Urinary bladder (tissue), 4 donors: ENCODE measurements around the gene LPIN3. TPM values are rescaled to one million over a fixed set of nuclear protein-coding genes. Genes with fewer than 3 reads are reported as not detected.

Experiments
- DNase-seq: peaks from one replicate; pipeline ENCODE4 v3.0.0-alpha.2; 2015; ENCODE audit errors: extremely low spot score
- H3K27ac ChIP-seq: one replicate; pipeline ENCODE4 v1.5.1; 2013; ENCODE audit warnings: low read depth, mild to moderate bottlenecking, moderate library complexity
- H3K36me3 ChIP-seq: one replicate; pipeline ENCODE4 v1.6.1; 2013; ENCODE audit warnings: mild to moderate bottlenecking, moderate library complexity; ENCODE audit not compliant: insufficient read depth
- H3K4me1 ChIP-seq: one replicate; pipeline ENCODE4 v1.6.1; 2013; ENCODE audit warnings: mild to moderate bottlenecking, moderate library complexity; ENCODE audit not compliant: insufficient read depth
- H3K4me3 ChIP-seq: one replicate; pipeline ENCODE4 v1.5.1; 2013; ENCODE audit warnings: low read depth, low read length
- WGBS: extraction: QIAGEN DNeasy Blood & Tissue Kit; methylation state at CpG from one replicate; pipeline ENCODE4 v1.1.7; 2013; 5-methylcytosine and 5-hydroxymethylcytosine counted together
- polyA plus RNA-seq: library from polyadenylated mRNA; stranded (reverse); fragments of 200-250 nt; gene quantifications from one replicate; pipeline ENCODE4 v1.2.3, GENCODE V29; 2013
- total RNA-seq: library from RNA; depleted of rRNA; stranded (reverse); fragments of >200 nt; gene quantifications from one replicate; pipeline ENCODE4 v1.2.3, GENCODE V29; 2014
- donor health status: healthy with polysubstance abuse.
- donor health status: healthy.

The LPIN3 gene, protein sequence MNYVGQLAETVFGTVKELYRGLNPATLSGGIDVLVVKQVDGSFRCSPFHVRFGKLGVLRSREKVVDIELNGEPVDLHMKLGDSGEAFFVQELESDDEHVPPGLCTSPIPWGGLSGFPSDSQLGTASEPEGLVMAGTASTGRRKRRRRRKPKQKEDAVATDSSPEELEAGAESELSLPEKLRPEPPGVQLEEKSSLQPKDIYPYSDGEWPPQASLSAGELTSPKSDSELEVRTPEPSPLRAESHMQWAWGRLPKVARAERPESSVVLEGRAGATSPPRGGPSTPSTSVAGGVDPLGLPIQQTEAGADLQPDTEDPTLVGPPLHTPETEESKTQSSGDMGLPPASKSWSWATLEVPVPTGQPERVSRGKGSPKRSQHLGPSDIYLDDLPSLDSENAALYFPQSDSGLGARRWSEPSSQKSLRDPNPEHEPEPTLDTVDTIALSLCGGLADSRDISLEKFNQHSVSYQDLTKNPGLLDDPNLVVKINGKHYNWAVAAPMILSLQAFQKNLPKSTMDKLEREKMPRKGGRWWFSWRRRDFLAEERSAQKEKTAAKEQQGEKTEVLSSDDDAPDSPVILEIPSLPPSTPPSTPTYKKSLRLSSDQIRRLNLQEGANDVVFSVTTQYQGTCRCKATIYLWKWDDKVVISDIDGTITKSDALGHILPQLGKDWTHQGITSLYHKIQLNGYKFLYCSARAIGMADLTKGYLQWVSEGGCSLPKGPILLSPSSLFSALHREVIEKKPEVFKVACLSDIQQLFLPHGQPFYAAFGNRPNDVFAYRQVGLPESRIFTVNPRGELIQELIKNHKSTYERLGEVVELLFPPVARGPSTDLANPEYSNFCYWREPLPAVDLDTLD
- total RNA-seq (4.7 TPM), polyA plus RNA-seq (10.8 TPM)

DNA sequence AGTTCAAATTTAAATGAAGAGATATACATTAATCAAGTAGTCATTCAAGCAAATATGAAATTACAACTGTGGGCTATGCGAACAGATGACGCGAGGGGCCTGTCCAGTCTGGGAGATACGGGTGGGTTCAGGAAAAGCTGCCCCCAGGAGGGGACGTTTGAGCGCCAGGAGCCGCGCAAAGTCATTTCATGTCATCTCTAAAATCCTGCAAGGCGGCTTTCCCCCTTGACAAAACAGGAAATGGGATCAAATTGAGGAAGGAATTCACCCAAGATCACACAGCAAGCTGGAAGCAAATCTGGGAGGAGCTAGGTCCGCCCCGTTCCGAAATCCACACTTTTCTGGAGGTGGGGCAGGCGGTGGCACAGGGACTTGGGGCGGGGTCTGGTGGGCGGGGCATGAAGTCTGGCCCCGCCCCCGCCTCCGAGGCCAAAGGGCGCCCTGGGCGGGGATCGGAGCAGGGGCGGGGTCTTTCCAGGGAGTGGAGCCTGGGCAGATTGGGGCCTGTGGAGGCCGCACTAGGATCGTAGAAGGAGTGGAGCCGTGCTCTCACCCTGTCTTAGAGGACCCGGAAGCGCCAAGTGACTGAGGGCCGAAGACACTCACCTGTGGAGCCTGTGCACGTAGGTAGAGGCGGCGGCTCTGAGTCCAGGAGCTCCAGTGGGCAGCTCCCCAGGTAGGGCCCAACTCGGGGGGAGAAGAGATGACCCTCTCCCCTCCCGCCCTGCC lies at the start of gene LPIN3:
LPIN3 (plus strand) TSS at position 495 of the 729 bp plus-strand sequence. CDS start 4,983 bp downstream, outside the sequence.
- WGBS: 15% methylated on average over 33 of the region's 33 CpGs
- no peaks in the 10 kb centered on the region for H3K36me3 ChIP-seq
- peak within 1 kb of the TSS; percentile 51 for H3K27ac ChIP-seq
- DNase-seq: peak; percentile 67
- peak within 1 kb of the TSS; percentile 28 for H3K4me3 ChIP-seq
- H3K4me1 ChIP-seq: peaks cover 1% of the 10 kb centered on the region

DNA sequence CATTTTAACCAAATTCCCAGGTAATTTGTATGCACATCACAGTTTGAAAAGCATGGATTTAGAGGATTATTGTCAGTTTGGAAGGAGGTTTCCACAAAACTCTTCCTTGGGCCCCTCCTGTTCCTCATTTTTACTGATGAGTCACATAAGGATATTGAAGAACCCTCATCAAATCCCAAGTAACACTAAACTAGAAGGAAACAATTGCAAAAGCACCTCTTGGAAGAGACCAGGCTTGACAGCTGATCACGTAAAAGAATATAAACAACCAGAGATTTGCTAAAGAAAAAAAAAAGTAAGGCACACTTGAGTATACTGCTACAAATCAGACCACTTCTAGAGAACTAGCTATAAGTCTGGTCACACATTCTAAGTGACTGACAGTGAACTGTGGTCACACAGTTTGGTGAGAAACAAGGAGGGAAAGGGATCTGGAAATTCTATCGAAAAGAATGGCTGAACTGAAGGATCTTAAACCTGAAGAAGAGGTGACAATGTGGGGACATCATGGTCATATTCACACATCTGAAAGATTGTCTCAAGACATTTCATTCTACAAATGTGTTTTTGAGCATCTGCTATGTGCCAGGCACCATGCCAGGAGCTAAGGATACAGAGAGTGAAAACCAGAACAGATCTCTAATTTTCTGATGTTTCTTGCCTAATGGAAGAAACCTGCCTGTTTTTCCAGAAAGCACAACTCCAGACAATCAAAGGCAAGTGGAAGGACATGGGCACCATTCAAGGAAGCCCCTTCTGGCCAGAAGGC lies 47.2 kb upstream of the LPIN3 start:
- Histone ChIP-seq H3K4me3 (no peak overlapping the region), H3K4me1 (peaks cover 3% of the 10 kb centered on the region), H3K27ac (peak overlapping the region; percentile 41), H3K36me3 (no peaks in the 10 kb centered on the region)
- no peak for DNase-seq
- WGBS: 53% methylated on average over 2 of the region's 2 CpGs

- no peak for DNase-seq
- Histone ChIP-seq H3K36me3 (no peaks in the 10 kb centered on the region), H3K4me1 (no peaks in the 10 kb centered on the region), H3K27ac (no peak overlapping the region), H3K4me3 (no peak overlapping the region)
- WGBS: 89% methylated on average over 3 of the region's 3 CpGs
These were observed 40.7 kb upstream of the LPIN3 start for GRCh38 chr20:41299899-41300298.

- Histone ChIP-seq H3K4me1 (no peaks in the 10 kb centered on the region), H3K4me3 (no peak overlapping the region), H3K36me3 (no peaks in the 10 kb centered on the region), H3K27ac (no peak overlapping the region)
- no peak for DNase-seq
- WGBS: 80% methylated on average over 3 of the region's 3 CpGs
These were observed 40.2 kb upstream of the LPIN3 start for GRCh38 chr20:41300383-41300782.

GRCh38 chr20:41300886-41301285 lies 39.7 kb upstream of the LPIN3 start:
- no peak overlapping the region for H3K4me3 ChIP-seq
- H3K4me1 ChIP-seq: no peaks in the 10 kb centered on the region
- no peak overlapping the region for H3K27ac ChIP-seq
- H3K36me3 ChIP-seq: no peaks in the 10 kb centered on the region
- 79% methylated on average over 4 of the region's 4 CpGs for WGBS
- no peak for DNase-seq

DNA sequence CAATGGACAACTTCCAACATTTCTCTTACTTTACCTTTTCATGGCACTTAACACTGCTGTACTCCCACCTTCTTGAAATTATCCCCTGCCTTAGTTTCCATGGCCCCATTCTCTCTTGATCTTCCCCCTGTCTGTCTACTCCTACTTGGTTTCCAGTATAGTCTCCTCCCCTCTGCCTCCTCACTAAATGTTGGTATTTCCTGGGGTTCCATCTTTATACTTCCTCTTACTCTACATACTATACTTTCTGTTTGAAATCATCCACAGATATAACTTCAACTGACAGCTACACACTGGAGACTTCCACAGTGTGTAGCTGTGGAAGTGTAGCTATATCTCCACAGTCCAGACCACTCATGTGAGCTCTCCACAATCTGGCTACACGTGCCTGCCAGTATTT lies 36.6 kb upstream of the LPIN3 start:
- Histone ChIP-seq H3K27ac (no peak overlapping the region), H3K4me1 (no peaks in the 10 kb centered on the region), H3K4me3 (no peak overlapping the region), H3K36me3 (no peaks in the 10 kb centered on the region)
- 81% methylated on average over 1 of the region's 1 CpG for WGBS
- DNase-seq: no peak

DNA sequence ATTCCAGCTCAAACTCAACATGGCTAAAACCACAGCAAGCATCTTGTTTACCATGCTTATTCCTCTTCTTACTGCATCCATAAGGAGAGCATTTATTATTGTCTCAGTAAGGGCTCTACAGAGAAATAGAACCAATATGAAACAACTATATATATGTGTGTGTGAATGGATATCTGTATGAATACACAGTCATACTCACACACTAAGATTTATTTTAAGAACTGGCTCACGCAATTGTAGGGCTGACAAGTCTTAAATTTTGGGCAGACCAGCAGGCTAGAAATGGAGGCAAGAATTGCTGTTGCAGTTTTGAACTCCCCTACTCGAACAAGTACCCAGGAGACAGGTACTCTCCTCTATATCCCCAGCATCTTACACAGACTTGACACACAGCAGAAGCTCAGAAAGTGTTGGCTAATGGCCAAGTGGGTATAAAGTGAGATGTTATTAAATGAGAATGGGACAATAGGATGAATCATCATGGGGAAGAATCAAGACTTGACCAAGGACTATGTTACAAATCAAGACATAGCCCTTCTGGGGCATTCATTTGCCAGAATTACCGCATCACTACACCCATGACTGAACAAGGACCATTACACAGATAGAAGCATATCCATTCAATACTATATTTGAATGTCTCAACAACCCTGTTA lies 36.1 kb upstream of the LPIN3 start:
- Histone ChIP-seq H3K4me1 (peaks cover 3% of the 10 kb centered on the region), H3K4me3 (no peak overlapping the region), H3K27ac (no peak overlapping the region), H3K36me3 (no peaks in the 10 kb centered on the region)
- WGBS: 88% methylated on average over 3 of the region's 3 CpGs
- no peak for DNase-seq

DNA sequence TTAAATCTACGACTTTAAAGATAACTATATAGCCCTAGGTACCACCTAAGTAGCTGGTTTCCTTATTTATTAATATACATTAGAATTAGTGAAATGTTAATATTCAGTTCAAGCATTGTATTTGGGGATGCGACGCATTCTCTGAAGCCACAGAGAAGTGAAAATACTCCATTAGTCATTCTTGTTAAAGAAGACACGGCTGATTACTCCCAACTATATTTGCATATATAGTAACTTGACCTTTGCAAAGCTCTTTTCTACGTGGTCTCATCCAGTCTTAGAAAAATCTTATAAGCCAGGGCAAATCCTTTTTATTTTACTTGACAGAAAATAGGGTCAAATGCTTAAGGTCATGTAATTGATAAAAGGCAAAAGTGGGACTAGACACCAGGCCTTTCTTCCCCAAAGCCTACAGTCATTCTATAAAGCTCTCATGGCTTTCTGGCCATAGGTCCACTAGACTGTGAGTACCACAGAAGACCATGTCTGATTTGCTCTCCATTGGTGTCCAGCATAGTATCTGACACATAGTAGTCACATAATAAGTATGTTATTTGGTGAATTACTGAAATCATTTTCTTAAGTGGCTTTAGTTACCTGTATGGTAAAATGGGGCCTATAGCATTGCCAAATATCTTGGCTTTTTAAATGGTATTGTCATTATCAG lies 34.4 kb upstream of the LPIN3 start:
- no peak for DNase-seq
- Histone ChIP-seq H3K27ac (no peak overlapping the region), H3K4me1 (peaks cover 3% of the 10 kb centered on the region), H3K36me3 (no peaks in the 10 kb centered on the region), H3K4me3 (no peak overlapping the region)
- WGBS: 89% methylated on average over 5 of the region's 5 CpGs

DNA sequence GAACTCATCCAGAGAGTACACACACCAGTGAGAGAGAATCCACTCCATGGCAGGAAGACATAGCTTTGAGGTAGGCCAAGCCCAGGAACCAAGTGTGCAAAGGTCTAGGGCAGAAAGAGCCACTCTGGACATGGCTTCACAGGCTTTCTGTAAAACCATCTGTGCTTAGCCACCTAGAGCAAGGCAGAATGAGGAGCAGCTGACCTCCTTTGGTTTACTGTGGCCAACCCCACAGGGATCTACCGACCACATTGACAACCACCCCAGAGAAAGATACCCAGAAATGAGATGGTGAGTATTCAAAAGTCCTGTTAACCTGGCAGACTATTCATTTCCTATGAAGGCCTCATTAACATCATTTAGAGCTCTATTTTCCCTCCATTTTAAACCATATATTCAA lies 33.6 kb upstream of the LPIN3 start:
- no peak for DNase-seq
- WGBS: 100% methylated on average over 1 of the region's 1 CpG
- Histone ChIP-seq H3K27ac (no peak overlapping the region), H3K4me3 (no peak overlapping the region), H3K36me3 (no peaks in the 10 kb centered on the region), H3K4me1 (peaks cover 3% of the 10 kb centered on the region)

DNA sequence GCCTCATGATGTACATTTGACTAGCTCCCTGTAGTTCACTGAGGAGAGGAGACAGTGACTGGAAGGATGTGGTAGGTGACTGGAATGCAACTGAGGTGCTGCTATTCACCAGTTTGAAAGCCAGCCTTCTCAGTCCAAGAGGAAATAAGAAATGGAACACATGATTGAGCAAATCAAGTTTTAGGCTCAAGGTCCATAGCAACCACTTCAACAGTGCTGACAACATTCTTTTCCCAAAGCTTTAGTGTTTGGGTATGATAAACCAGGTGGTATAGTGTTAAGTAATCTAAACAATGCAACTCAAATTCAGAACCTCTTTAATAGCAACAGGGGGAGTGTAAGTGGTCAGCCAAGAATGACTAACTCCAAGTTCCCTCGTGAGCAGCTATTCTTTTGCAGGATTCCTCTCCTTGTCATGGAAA lies 32.3 kb upstream of the LPIN3 start:
- WGBS: 22% methylated on average over 1 of the region's 1 CpG
- no peak overlapping the region for H3K27ac ChIP-seq
- H3K4me3 ChIP-seq: no peak overlapping the region
- no peak for DNase-seq
- H3K36me3 ChIP-seq: no peaks in the 10 kb centered on the region
- peaks cover 3% of the 10 kb centered on the region for H3K4me1 ChIP-seq

GRCh38 chr20:41308726-41309413 lies 31.8 kb upstream of the LPIN3 start:
- Histone ChIP-seq H3K27ac (peak overlapping the region; percentile 70), H3K4me1 (peaks cover 3% of the 10 kb centered on the region)
- 44% methylated on average over 3 of the region's 3 CpGs for WGBS

DNA sequence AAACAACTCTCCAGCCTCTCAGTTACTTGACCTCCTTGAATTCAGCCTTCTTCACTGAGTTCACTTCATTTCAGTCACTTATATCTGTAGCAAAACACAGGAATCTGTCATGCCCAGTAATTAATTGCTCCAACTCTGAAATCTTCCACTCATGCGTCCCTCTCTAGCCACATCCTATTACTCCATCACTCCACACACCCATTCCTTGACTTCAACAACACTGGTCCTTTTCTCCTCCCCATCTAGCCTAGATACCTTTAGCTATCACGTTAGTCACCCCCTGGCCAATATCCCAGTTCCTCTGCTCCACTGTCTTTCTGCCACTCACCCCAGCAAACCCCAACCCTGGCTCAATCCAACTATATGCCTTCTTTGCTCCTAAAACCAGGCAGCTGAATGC lies 30.8 kb upstream of the LPIN3 start:
- DNase-seq: no peak
- WGBS: 71% methylated on average over 2 of the region's 2 CpGs
- Histone ChIP-seq H3K36me3 (no peaks in the 10 kb centered on the region), H3K27ac (no peak overlapping the region), H3K4me1 (peaks cover 3% of the 10 kb centered on the region), H3K4me3 (no peak overlapping the region)

More at GRCh38 chr20:41308726-41309413, 31.8 kb upstream of the LPIN3 start:
- Histone ChIP-seq H3K36me3 (no peaks in the 10 kb centered on the region), H3K4me3 (no peak overlapping the region)
- no peak for DNase-seq
